T-helper 2 cell treated with Interferon-gamma antibody and Interleukin-4, amounts not matched to agents 5 μg/mL and 100 μg/mL, for 36 hours (primary cell): ENCODE measurements around the gene ADAMTSL4.

Source experiments
- DNase-seq: peaks from one replicate; pipeline ENCODE4 v3.0.0; 2021; ENCODE audit warnings: low spot score
- H3K27ac Mint-ChIP-seq: one replicate; pipeline ENCODE4 v1.8.0; 2021; ENCODE audit warnings: mild to moderate bottlenecking, mixed read lengths
- H3K27me3 Mint-ChIP-seq: one replicate; pipeline ENCODE4 v1.8.0; 2021; ENCODE audit warnings: low read depth, mixed read lengths
- H3K36me3 Mint-ChIP-seq: one replicate; pipeline ENCODE4 v1.8.0; 2021; ENCODE audit warnings: low read depth, mixed read lengths
- H3K4me1 Mint-ChIP-seq: one replicate; pipeline ENCODE4 v1.8.0; 2021; ENCODE audit warnings: low read depth, mixed read lengths
- H3K4me3 Mint-ChIP-seq: one replicate; pipeline ENCODE4 v1.8.0; 2022; ENCODE audit warnings: mild to moderate bottlenecking, moderate library complexity, mixed read lengths
- H3K9me3 Mint-ChIP-seq: one replicate; pipeline ENCODE4 v1.8.0; 2021; ENCODE audit warnings: mixed read lengths

ADAMTSL4 gene

GRCh38 chr1:150545486-150546032 is 3.6 kb upstream of the ADAMTSL4 start:
- H3K4me1 Mint-ChIP-seq = peaks cover 7% of the 10 kb centered on the region
- H3K27ac Mint-ChIP-seq = no peak overlapping the region
- no peak overlapping the region for H3K4me3 Mint-ChIP-seq
- peaks cover 19% of the 10 kb centered on the region for H3K27me3 Mint-ChIP-seq
- H3K36me3 Mint-ChIP-seq = no peaks in the 10 kb centered on the region
- DNase-seq = no peak
- no peaks in the 10 kb centered on the region for H3K9me3 Mint-ChIP-seq

GRCh38 chr1:150546294-150546937 is 2.8 kb upstream of the ADAMTSL4 start:
- Mint-ChIP-seq H3K4me1 (peaks cover 12% of the 10 kb centered on the region), H3K27ac (no peak overlapping the region), H3K4me3 (no peak overlapping the region), H3K36me3 (no peaks in the 10 kb centered on the region), H3K9me3 (no peaks in the 10 kb centered on the region), H3K27me3 (peaks cover 19% of the 10 kb centered on the region)
- no peak for DNase-seq

- Mint-ChIP-seq H3K36me3 (no peaks in the 10 kb centered on the region), H3K4me1 (peaks cover 22% of the 10 kb centered on the region), H3K9me3 (no peaks in the 10 kb centered on the region), H3K27ac (peak overlapping the region; percentile 31), H3K27me3 (peaks cover 19% of the 10 kb centered on the region), H3K4me3 (peak overlapping the region; percentile 81)
- DNase-seq = no peak
Observed at GRCh38 chr1:150548324-150548631, 930 bp upstream of the ADAMTSL4 start.

- Mint-ChIP-seq H3K27ac (peak overlapping the region; percentile 63), H3K4me1 (peaks cover 22% of the 10 kb centered on the region), H3K36me3 (no peaks in the 10 kb centered on the region), H3K4me3 (peak overlapping the region; percentile 79), H3K27me3 (peaks cover 19% of the 10 kb centered on the region), H3K9me3 (no peaks in the 10 kb centered on the region)
- no peak for DNase-seq
Observed at GRCh38 chr1:150549496-150550221, 451 bp downstream of the ADAMTSL4 start.

- Mint-ChIP-seq H3K27me3 (peaks cover 17% of the 10 kb centered on the region), H3K4me1 (peaks cover 22% of the 10 kb centered on the region), H3K27ac (no peak overlapping the region), H3K9me3 (no peaks in the 10 kb centered on the region), H3K36me3 (no peaks in the 10 kb centered on the region), H3K4me3 (peak overlapping the region; percentile 32)
- DNase-seq = no peak
Observed at GRCh38 chr1:150550222-150551050, 1.2 kb downstream of the ADAMTSL4 start.

- H3K27ac Mint-ChIP-seq = no peak overlapping the region
- H3K4me3 Mint-ChIP-seq = no peak overlapping the region
- peaks cover 22% of the 10 kb centered on the region for H3K4me1 Mint-ChIP-seq
- no peak for DNase-seq
- no peaks in the 10 kb centered on the region for H3K9me3 Mint-ChIP-seq
- peaks cover 14% of the 10 kb centered on the region for H3K27me3 Mint-ChIP-seq
- no peaks in the 10 kb centered on the region for H3K36me3 Mint-ChIP-seq
Observed at GRCh38 chr1:150551051-150551783, 2.0 kb downstream of the ADAMTSL4 start.

- no peaks in the 10 kb centered on the region for H3K36me3 Mint-ChIP-seq
- no peak for DNase-seq
- peaks cover 10% of the 10 kb centered on the region for H3K27me3 Mint-ChIP-seq
- no peak overlapping the region for H3K27ac Mint-ChIP-seq
- H3K9me3 Mint-ChIP-seq = no peaks in the 10 kb centered on the region
- no peak overlapping the region for H3K4me3 Mint-ChIP-seq
- peaks cover 22% of the 10 kb centered on the region for H3K4me1 Mint-ChIP-seq
Observed at GRCh38 chr1:150551784-150552127, 2.5 kb downstream of the ADAMTSL4 start.

GRCh38 chr1:150552128-150552910 is 3.1 kb downstream of the ADAMTSL4 start:
- no peaks in the 10 kb centered on the region for H3K36me3 Mint-ChIP-seq
- no peak overlapping the region for H3K27ac Mint-ChIP-seq
- H3K9me3 Mint-ChIP-seq = no peaks in the 10 kb centered on the region
- H3K27me3 Mint-ChIP-seq = peaks cover 10% of the 10 kb centered on the region
- peaks cover 22% of the 10 kb centered on the region for H3K4me1 Mint-ChIP-seq
- peak overlapping the region; percentile 29 for H3K4me3 Mint-ChIP-seq
- DNase-seq = no peak

- H3K27ac Mint-ChIP-seq = no peak overlapping the region
- DNase-seq = no peak
- H3K4me3 Mint-ChIP-seq = no peak overlapping the region
- H3K36me3 Mint-ChIP-seq = no peaks in the 10 kb centered on the region
- H3K27me3 Mint-ChIP-seq = peaks cover 10% of the 10 kb centered on the region
- no peaks in the 10 kb centered on the region for H3K9me3 Mint-ChIP-seq
- H3K4me1 Mint-ChIP-seq = peaks cover 22% of the 10 kb centered on the region
Observed at GRCh38 chr1:150552911-150553289, 3.7 kb downstream of the ADAMTSL4 start.

GRCh38 chr1:150553392-150554085 is 4.3 kb downstream of the ADAMTSL4 start:
- Mint-ChIP-seq H3K36me3 (no peaks in the 10 kb centered on the region), H3K4me3 (no peak overlapping the region), H3K27me3 (peaks cover 7% of the 10 kb centered on the region), H3K4me1 (peaks cover 19% of the 10 kb centered on the region), H3K9me3 (no peaks in the 10 kb centered on the region), H3K27ac (no peak overlapping the region)
- DNase-seq = no peak

GRCh38 chr1:150554086-150554452 is 4.9 kb downstream of the ADAMTSL4 start:
- DNase-seq = no peak
- no peak overlapping the region for H3K27ac Mint-ChIP-seq
- H3K4me1 Mint-ChIP-seq = peaks cover 18% of the 10 kb centered on the region
- no peaks in the 10 kb centered on the region for H3K9me3 Mint-ChIP-seq
- no peak overlapping the region for H3K4me3 Mint-ChIP-seq
- H3K36me3 Mint-ChIP-seq = no peaks in the 10 kb centered on the region
- H3K27me3 Mint-ChIP-seq = peaks cover 6% of the 10 kb centered on the region

GRCh38 chr1:150555198-150555970 is 6.2 kb downstream of the ADAMTSL4 start:
- DNase-seq = no peak
- H3K27me3 Mint-ChIP-seq = peaks cover 1% of the 10 kb centered on the region
- no peaks in the 10 kb centered on the region for H3K9me3 Mint-ChIP-seq
- H3K36me3 Mint-ChIP-seq = no peaks in the 10 kb centered on the region
- no peak overlapping the region for H3K27ac Mint-ChIP-seq
- peaks cover 21% of the 10 kb centered on the region for H3K4me1 Mint-ChIP-seq
- H3K4me3 Mint-ChIP-seq = no peak overlapping the region
